HG03342 (cell line): ENCODE data around the gene ELANE.

Experiments used
- ATAC-seq: cut with Tn5 transposase; IDR thresholded peaks from one replicate; pipeline ENCODE4 v1.9.1; 2021; ENCODE audit warnings: mild to moderate bottlenecking, moderate library complexity; ENCODE audit not compliant: unreplicated experiment

The ELANE gene

DNA sequence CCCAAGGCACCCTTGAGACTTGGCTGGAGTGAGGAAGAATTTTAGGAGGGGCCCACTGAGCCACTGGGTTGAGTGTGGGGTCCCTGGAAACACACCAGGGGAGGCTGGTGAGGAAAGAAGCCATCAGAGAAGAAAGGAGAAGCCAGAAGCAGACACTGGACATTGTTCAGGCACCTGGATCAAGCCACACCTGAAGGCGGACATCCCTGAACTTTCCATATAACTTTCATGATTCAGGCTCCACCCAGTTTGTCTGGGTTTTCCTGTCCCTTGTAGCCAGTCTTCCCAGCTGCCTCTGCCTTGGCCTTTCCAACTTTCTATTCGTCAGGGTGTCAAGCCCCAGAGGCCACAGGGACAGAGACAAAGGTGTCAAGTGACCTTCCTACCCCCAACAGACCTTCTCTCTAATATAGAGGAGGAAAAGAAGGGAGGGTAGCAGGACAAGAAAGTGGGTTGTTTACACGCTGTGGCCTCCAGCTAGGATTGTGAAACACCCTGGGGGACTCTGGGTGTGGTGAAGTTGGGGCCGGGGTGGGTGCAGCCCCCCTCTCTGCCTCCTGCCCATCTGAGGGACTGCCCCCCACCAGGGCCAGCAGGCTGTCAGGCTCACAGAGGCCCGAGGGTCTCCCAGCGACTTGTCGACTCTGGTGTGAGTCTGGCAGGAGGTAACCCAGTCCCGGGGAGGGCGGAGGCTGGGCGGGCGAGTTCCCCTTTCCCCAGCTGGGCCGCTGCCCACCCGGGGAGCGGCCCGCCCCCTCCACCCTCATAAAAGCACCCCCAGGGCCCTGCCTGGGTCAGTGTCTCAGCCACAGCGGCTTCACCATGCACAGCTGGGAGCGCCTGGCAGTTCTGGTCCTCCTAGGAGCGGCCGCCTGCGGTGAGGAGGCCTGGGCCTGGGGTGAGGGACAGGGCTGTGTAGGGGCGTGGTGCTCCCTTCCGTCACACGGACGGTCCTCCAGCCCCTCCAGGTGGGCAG lies 7.1 kb downstream of the ELANE start, which contains the start of gene CFD:
Gene CFD (plus strand): TSS at position 797 of the 976 bp plus-strand sequence. CDS start 26 bp downstream, at position 823.
- no peak for ATAC-seq

DNA sequence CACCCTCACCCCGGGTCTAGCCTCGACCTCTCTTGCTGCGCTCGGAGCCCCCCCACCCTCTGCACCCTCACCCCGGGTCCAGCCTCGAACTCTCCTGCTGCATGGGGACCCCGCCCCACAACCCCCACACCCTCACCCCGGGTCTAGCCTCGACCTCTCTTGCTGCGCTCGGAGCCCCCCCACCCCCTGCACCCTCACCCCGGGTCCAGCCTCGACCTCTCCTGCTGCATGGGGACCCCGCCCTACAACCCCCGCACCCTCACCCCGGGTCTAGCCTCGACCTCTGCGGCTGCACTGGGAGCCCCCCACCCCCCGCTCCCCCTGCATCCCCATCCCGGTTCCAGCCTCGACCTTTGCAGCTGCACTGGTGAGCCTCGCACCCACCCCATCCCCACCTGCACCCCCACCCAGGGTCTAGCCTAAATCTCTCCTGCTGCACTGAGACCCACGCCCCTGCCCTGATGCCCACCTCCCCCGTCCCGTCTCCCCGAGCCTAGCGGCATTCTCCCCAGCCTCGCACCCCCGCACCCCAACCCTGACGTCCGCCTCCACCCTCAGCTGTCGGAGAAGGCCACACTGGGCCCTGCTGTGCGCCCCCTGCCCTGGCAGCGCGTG lies 9.1 kb downstream of the ELANE start:
- no peak for ATAC-seq

DNA sequence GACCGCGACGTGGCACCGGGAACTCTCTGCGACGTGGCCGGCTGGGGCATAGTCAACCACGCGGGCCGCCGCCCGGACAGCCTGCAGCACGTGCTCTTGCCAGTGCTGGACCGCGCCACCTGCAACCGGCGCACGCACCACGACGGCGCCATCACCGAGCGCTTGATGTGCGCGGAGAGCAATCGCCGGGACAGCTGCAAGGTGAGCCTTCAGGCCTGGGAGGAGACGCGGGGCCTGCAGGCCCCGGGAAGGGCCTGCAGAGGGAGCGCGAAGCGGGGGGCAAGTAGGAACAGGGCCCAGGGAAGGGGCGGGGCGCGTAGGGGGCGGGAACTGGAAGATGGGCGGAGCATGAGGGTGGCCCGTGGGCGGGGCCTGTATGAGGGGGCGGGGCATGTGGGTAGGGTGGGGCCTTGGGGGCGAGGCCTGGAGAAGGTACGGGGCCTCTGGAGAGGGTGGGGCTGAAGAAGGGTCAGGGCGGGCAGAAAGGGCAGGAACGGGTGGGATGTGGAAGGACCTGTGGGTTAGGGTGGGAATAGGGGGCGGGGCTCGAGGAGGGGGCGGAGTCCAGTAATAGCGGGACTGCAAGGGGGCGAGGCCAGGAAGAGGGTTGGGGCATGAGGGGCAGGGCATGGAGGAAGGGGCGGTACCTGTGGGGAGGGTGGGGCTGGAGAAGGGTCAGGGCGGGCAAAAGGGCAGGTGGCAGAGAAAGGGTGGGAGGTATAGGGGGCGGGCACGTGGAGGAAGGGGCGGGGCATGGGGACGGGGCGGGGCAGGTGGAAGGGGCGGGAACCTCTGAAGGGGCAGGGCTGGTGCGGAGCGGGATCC lies 9.9 kb downstream of the ELANE start:
- ATAC-seq = no peak

DNA sequence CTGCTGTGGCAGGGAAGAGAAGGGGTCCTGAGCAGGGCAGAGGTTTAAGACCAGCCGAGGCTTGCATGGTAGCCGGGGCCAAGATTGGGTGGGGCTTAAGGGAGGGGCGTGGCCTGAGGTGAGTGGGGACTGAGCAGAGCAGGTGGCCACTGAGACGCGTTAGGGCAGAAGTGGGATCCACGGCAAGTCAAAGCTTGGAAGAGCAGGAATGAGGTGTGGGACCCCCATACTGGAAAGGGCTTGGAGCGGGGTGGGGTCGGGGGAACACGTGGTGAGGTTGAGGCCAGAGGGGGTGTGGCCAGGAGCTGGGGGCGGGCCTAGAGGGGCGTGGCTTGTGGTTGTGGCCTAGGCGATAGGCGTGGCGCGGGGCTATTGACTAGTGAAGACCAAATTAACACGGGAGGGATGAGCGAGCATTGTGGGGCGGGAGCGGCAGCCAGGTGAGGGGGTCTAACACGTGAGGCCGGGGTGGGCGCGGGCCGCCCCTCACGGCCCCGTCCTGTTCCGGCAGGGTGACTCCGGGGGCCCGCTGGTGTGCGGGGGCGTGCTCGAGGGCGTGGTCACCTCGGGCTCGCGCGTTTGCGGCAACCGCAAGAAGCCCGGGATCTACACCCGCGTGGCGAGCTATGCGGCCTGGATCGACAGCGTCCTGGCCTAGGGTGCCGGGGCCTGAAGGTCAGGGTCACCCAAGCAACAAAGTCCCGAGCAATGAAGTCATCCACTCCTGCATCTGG lies 10.6 kb downstream of the ELANE start:
- ATAC-seq = no peak

DNA sequence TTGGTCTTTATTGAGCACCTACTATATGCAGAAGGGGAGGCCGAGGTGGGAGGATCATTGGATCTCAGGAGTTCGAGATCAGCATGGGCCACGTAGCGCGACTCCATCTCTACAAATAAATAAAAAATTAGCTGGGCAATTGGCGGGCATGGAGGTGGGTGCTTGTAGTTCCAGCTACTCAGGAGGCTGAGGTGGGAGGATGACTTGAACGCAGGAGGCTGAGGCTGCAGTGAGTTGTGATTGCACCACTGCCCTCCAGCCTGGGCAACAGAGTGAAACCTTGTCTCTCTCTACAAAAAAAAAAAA lies 11.2 kb downstream of the ELANE start:
- no peak for ATAC-seq

DNA sequence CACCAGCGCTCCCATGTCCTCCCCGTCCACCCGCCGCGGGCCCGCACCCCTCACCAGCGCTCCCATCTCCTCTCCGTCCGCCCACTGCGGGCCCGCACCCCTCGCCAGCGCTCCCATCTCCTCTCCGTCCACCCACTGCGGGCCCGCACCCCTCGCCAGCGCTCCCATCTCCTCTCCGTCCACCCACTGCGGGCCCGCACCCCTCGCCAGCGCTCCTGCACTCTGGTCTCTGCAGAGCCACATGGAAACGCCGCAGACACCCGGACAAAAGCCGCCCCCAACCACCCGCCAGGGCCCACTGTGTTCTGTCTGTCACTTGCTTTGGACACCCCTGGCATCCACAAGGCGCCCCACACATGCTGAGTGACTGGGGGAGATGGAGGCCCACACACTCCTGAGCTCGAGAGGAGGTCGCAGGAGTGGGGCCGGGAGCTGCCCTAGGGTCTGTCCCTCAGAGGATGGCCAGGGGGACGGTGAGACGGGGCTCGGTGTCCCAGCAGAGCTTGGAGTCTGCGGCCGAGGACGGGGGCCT lies 14.7 kb downstream of the ELANE start:
- no peak for ATAC-seq

DNA sequence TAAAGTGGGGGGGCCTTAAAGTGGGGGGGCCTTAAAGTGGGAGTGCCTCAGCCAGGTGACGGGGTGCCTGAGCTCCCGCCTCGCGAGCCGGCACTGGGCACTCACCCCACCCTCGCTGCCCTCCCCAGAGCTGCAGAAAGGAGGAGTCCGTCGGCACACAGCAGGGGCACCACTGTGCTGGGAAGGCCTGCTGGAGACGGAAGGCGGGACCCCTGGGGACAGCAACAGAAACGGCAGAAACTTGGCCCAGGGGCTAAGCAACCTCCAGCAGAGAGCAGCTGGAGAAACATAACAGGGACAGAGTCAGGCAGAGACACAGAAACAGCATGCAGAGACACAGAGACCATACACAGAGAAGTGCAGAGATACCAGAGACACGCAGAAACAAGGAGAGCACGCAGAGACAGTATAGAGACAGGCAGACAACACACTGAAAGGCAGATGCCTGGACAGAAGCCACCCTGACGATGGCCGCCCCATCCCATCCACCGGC lies 15.2 kb downstream of the ELANE start:
- no peak for ATAC-seq

DNA sequence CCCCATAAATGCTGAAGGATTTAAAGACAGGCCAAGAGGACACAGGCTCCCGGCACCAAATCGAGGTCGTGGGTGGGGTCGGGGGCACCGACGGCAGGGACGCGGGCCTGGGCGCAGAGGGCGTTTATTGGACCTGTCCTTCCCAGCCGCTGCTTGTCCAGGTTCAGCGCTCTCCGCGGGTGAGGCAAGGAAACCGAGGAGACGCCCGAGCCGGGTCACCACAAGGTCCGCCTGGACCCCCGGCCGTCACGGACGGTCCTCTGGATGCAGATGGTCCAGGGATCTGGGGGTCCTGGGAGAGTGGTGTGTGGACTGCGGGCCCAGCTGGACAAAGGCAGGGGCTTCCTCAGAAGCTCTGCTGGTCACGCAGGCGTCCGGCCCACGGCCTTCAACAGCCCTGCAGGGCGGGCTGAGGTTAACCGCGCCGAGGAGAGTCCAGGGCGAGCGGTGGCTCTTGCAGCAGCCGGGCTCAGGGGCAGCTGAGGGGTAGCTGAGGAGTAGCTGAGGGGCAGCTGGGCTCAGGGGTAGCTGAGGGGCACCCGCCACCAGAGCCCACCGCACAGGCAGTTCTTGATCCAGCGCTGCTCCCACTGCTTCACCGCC lies 15.9 kb downstream of the ELANE start:
- ATAC-seq = no peak

DNA sequence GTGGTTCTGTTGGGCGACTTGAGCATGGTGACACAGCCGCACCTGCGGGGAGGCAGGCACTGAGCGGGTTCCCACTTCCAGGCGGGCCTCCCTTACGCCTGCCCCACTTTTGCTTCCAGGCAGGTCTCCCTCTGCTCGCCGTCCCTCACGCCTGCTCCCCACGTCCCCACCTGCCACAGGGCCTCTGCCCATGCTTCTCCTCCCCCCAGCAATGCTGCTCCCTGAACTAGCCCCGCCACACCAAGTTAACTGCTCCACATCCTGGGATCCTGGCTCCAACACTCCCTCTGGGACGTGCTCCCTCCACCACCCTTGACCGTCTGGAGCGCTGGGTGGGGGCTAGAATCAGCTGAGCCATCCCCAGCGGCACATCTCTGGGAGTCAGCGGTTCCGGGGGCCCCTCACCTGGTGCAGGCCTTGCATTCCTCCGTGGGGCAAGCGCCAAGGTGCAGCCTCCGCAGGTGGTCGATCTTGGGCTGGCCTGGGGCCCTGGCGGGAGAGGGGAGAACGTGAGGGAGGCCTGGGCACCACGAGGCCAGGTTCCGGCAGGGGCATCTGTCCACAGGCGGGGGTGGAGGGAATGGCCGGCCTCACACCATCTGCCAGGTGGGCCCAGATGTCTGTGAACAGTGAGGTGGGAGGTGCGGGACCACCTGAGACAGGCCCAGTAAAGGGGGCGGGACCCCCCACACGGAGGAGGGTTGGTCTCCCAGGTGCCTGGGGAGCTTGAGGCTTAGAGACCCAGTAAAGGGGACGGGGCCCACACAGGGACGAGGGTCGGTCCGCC lies 16.5 kb downstream of the ELANE start:
- ATAC-seq = no peak

DNA sequence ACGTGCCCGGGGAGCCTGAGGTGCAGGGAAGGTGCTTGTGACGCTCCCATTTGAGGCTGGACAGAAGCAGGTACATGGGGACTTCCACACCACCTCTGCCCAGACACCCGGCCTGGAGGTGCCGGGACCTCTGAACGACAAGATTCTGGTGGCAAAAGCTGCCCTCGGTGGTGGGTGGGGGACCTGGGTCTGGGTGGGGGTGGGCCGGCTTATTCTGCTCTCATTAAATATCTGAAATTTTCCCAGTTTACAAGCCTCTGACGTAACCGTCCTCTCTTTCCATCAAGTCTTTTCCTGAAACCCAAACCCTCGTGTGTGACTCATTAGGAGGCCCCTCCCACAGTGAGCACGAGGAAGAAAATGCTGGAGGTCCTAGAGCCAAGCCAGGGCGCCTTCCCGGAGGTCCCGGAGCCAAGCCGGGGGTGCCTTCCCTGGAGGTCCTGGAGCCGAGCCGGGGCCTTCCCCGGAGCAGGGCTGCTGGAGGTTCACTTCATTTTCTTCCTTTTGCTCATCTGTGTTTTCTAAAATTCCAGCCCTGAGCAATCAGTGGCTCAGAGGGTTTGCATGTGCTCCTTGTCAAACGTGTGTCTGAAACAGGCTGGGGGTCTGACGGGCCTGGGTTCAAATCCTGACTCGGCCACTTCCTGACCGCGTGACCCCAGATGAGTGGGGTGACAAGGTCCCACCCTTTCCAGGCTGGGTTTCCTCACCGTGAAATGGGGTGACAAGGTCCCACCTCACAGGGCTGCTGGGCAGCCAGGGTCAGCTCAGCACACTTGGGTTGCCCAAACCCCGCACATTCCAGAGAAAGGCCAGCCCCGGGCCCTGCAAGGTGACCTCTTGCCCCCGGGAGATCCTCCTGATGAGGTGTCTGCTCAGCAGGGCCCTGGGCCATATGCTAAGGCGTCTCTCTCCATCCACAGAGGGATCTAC lies 17.4 kb downstream of the ELANE start:
- no peak for ATAC-seq

DNA sequence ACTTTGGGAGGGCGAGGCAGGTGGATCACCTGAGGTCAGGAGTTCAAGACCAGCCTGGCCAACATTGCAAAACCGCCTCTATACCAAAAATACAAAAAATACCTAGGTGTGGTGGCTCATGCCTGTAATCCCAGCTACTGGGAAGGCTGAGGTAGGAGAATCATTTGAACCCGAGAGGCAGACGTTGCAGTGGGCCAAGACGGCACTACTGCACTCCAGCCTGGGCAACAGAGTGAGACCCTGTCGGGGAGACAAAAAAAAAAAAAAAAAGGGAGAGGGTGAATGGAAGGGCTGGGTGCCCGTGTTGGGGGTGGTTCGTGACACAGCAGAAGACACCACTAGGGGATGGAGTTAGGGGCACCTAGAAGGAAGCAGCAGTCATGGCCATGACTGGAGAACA lies 18.2 kb downstream of the ELANE start:
- no peak for ATAC-seq

DNA sequence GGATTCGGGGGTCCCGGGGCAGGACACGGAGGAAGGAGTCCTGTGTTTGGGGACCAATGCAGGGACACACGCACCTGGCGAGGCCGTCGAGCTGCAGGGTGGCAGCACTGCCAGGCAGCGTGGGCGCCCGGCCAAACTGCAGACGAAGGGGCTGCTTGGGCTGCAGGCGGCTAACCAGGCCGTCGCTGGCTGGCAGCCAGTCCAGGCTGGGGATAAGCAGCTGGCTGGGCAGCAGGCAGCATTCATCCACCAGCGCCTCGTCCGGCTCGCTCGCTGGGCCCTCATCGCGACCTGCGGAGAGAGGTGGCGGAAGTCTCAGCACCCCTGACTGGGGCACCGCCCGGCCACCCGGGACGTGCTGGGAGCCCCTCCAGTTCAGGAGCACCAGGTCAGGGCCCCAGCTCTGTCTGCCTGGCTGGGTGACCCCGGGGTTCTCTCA lies 18.9 kb downstream of the ELANE start:
- ATAC-seq = no peak

DNA sequence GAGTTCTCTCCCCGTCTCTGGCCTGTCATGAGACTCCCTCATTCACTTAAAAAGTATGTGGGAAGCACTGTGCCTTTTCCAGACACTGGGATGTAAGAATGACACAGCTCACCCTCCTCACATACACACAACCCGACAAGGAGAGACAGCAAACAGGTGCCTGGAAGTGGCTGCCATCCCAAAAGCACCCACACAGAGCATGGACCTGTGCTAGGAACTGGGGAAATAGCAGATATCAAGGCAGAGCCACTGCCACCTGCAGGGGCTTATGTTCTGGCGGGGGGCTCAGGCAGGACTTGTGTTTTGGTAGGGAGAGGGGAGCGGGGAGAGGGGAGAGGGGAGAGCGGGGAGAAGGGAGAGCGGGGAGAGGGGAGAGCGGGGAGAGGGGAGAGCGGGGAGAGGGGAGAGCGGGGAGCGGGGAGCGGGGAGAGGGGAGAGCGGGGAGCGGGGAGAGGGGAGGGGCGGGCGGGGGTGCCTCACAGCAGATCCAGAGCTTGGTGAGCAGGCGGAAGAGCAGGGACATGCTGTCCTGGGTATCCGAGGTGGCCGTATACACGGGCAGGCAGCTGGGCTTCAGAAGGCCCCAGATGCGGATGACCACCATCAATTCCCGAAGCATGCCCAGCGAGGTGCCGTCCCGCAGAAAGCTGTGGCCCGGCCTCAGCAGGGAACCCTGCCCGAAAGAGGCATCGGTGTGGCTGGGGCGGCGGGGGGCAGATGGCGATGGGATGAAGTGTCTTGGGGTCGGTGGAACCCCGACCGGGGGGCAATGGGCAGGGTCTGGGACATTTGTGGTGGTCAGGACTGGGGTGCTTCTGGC lies 19.6 kb downstream of the ELANE start:
- no peak for ATAC-seq

DNA sequence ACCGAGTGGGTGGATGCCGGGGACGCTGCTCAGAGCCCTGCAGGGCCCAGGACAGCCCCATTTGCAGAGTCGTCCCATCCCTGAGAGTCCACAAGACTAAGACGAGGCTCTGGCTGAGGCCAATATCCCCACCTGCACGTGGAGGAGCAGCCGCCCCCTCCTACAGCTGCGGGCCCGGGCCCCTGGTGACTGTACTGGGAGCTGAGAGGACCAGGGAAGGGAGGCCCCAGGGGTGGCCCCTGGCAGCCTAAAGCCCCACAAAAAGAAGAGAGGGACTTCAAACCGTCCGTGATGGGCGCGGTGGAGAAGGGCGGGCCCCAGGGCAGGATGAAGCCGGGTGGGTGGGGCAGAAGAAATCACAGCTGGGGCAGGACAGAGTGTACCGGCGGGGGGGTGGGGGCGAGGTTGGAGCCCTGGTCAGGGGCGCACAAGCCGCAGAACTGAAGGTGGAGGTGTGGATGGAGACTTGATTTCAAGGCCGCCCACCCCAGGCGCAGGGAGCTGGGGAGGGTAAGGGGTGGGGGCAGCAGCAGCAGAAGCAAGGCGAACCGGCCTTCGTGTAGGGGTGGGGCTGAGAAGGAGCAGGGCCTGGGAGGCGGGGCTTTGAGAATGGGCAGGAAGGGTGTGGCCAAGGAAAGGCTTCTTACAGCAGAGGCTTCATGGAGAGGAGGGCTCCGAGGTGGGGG lies 20.3 kb downstream of the ELANE start:
- no peak for ATAC-seq

DNA sequence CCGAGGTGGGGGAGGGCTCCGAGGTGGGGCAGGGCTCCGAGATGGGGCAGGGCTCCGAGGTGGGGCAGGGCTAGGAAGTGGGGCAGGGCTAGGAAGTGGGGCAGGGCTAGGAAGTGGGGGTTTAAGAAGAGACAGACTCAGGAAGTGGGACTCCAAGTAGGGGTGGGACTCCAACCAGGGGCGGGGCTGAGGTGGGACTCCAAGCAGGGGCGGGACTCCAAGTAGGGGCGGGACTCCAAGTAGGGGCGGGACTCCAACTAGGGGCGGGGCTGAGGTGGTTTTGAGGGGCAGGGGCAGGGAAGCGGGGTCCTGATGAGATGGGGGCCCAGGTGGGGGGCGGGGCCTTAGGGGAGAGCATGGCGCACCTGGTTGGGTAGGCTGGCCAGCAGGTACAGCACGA lies 21.0 kb downstream of the ELANE start:
- ATAC-seq = no peak

DNA sequence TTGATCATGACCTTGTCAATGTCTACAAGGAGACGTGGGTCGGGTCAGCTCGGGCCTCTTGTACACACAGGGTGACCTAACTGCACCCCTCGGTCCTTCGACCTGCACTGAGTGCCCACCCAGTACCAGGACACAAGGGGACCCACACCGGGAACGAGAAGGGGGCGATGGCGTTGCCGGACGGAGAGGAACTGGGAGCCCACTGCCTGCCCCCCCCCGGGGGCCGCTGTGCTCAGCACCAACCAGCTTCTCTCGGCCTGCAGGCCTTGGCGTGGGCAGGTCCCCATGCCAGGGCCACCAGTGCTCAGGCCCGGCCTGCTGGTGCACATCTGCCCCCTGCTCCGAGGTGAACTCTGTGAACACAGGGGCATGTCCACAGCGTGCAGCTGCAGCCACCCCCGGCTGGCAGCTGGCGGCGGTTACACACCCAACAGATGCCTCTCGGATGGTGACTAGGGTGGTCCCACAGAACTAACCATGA lies 21.5 kb downstream of the ELANE start:
- no peak for ATAC-seq
